ENCODE results near the gene TRAPPC14.
A peak's percentile ranks its signal among the peaks of the same experiment; 100 is the strongest.

TRAPPC14 gene

GRCh38 chr7:100120733-100121036, 37.8 kb downstream of the TRAPPC14 start:
- Mint-ChIP-seq H3K36me3 (ENCODE audit: low read depth) (peaks cover 18% of the 10 kb centered on the region), H3K27me3 (ENCODE audit: low read depth) (no peaks in the 10 kb centered on the region), H3K4me1 (peaks cover 20% of the 10 kb centered on the region), H3K4me3 (peak overlapping the region; percentile 93 to 99 (median 96)), H3K27ac (peak overlapping the region; percentile 99 to 100 (median 100)), H3K9me3 (no peaks in the 10 kb centered on the region)
- TF ChIP-seq, protein P1, sequence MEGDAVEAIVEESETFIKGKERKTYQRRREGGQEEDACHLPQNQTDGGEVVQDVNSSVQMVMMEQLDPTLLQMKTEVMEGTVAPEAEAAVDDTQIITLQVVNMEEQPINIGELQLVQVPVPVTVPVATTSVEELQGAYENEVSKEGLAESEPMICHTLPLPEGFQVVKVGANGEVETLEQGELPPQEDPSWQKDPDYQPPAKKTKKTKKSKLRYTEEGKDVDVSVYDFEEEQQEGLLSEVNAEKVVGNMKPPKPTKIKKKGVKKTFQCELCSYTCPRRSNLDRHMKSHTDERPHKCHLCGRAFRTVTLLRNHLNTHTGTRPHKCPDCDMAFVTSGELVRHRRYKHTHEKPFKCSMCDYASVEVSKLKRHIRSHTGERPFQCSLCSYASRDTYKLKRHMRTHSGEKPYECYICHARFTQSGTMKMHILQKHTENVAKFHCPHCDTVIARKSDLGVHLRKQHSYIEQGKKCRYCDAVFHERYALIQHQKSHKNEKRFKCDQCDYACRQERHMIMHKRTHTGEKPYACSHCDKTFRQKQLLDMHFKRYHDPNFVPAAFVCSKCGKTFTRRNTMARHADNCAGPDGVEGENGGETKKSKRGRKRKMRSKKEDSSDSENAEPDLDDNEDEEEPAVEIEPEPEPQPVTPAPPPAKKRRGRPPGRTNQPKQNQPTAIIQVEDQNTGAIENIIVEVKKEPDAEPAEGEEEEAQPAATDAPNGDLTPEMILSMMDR (IDR thresholded peaks at IDR 0.05; ENCODE audit: unreplicated experiment in 3 of 3) = no peak

DNA sequence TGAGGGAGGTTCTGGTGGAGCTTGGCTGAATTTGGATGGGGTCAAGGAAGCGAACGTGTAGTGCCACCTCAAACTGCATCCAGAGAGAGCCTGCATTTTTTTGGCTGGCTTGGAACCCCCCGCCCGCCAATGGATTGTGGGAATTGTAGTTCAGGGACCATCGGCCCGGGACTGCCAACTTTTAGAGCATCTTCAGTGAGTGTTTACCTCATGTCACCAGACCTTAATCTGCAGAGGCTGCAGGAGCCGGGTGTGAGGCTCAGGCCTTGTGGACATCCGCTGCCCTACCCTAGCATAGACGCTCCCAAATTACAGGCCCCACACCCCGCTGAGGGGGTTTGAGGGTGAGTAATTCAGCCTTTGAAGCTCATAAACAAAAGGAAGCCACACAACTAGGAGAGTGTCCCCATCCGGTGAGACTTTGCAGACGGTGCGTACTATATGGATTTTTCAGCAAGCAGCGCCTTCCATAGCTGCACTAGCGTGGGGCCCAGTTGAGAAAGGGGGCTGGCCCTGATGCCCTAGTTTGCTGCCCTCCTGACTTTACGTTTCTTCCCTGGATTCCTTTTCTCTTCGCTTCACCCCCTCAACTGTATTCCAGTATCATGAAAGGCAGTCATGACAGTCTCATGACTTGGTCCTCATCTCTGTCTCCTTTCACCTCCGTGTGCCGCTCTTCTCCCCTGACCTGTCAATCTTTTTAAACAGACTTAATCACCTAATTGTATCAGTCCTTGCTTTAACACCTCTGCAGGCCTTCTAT, 38.4 kb downstream of the TRAPPC14 start:
- TF ChIP-seq, protein P1 (IDR thresholded peaks at IDR 0.05; ENCODE audit: unreplicated experiment in 3 of 3) = no peak
- Mint-ChIP-seq H3K4me1 (peaks cover 20% of the 10 kb centered on the region), H3K4me3 (peak overlapping the region; percentile 93 to 99 (median 96))

GRCh38 chr7:100119072-100119969, 39.2 kb downstream of the TRAPPC14 start, which contains the start of the genes CNPY4 and TAF6:
Gene CNPY4 (plus strand): TSS chr7:100119634. CDS start chr7:100119745, 111 bp downstream.
Gene TAF6 (minus strand): TSS chr7:100119358. CDS start chr7:100114209, 5,149 bp downstream.
- TF ChIP-seq, protein P1 (IDR thresholded peaks at IDR 0.05; ENCODE audit: unreplicated experiment in 3 of 3) = no peak
- Mint-ChIP-seq H3K9me3 (no peaks in the 10 kb centered on the region), H3K36me3 (ENCODE audit: low read depth) (peaks cover 14% of the 10 kb centered on the region), H3K27me3 (ENCODE audit: low read depth) (no peaks in the 10 kb centered on the region), H3K4me1 (peaks cover 20% of the 10 kb centered on the region), H3K4me3 (peak within 1 kb of the TSS; percentile 93 to 99 (median 96)), H3K27ac (peak within 1 kb of the TSS; percentile 99 to 100 (median 100))

More for the DNA sequence above, 38.4 kb downstream of the TRAPPC14 start:
- H3K9me3 Mint-ChIP-seq = no peaks in the 10 kb centered on the region
- no peaks in the 10 kb centered on the region for H3K27me3 Mint-ChIP-seq (ENCODE audit: low read depth)
- peak overlapping the region; percentile 99 to 100 (median 100) for H3K27ac Mint-ChIP-seq
- peaks cover 18% of the 10 kb centered on the region for H3K36me3 Mint-ChIP-seq (ENCODE audit: low read depth)

GRCh38 chr7:100118388-100119071, 40.0 kb downstream of the TRAPPC14 start:
- TF ChIP-seq, protein P1 (IDR thresholded peaks at IDR 0.05; ENCODE audit: unreplicated experiment in 3 of 3) = no peak
- Mint-ChIP-seq H3K27ac (peak overlapping the region; percentile 99 to 100 (median 100)), H3K36me3 (ENCODE audit: low read depth) (peaks cover 13% of the 10 kb centered on the region), H3K9me3 (no peaks in the 10 kb centered on the region), H3K4me1 (peaks cover 20% of the 10 kb centered on the region), H3K4me3 (peak overlapping the region; percentile 93 to 99 (median 96)), H3K27me3 (ENCODE audit: low read depth) (no peaks in the 10 kb centered on the region)

DNA sequence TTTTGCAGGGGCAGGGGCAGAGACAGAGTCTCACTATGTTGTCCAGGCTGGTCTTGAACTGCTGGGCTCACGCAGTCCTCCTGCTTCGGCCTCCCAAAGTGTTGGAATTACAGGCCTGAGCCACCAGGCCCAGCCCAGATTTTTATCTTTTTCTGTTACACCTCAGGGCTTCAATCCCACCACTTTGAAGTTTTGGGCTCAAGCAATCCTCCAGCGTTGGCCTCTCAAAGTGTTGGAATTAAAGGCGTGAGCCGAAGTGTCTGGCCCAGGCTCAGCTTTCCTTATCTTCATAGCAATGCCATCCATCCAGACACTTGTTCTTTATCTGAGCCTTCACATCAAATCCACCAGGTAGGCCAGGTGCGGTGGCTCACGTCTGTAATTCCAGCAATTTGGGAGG, 43.5 kb downstream of the TRAPPC14 start:
- H3K27ac Mint-ChIP-seq = no peak overlapping the region
- H3K27me3 Mint-ChIP-seq (ENCODE audit: low read depth) = no peaks in the 10 kb centered on the region
- TF ChIP-seq, protein P1 (IDR thresholded peaks at IDR 0.05; ENCODE audit: unreplicated experiment in 3 of 3) = no peak
- peaks cover 12% of the 10 kb centered on the region for H3K4me1 Mint-ChIP-seq
- peaks cover 35% of the 10 kb centered on the region for H3K36me3 Mint-ChIP-seq (ENCODE audit: low read depth)
- no peak overlapping the region for H3K4me3 Mint-ChIP-seq
- no peaks in the 10 kb centered on the region for H3K9me3 Mint-ChIP-seq
